H9 (cell line): Measurements from ENCODE around the gene DSTYK. TPM values are rescaled to one million over a fixed set of nuclear protein-coding genes. Genes with fewer than 3 reads are reported as not detected.

Source experiments
- DNase-seq: peaks from one replicate; pipeline ENCODE4 v3.0.0-alpha.2; 2017
- H2AFZ ChIP-seq: one replicate; pipeline ENCODE4 v1.6.1; 2013; ENCODE audit warnings: mild to moderate bottlenecking, low read length, control low read depth, moderate library complexity
- H2AK5ac ChIP-seq: 2 replicates; pipeline ENCODE4 v1.6.1; 2013; ENCODE audit warnings: low read length, control low read depth, mixed read lengths; ENCODE audit not compliant: insufficient read length
- H2BK120ac ChIP-seq: one replicate; pipeline ENCODE4 v1.6.1; 2013; ENCODE audit warnings: low read depth, mild to moderate bottlenecking, low read length, control low read depth, inconsistent platforms; ENCODE audit not compliant: poor library complexity, severe bottlenecking
- H2BK12ac ChIP-seq: 2 replicates; pipeline ENCODE4 v1.6.1; 2013; ENCODE audit warnings: low read length, control low read depth, mixed read lengths, low read depth; ENCODE audit not compliant: insufficient read length
- H2BK15ac ChIP-seq: 2 replicates; pipeline ENCODE4 v1.6.1; 2013; ENCODE audit warnings: low read depth, low read length, control low read depth
- H2BK20ac ChIP-seq: one replicate; pipeline ENCODE4 v1.6.1; 2013; ENCODE audit warnings: low read depth, mild to moderate bottlenecking, low read length, control low read depth, inconsistent platforms; ENCODE audit not compliant: poor library complexity, severe bottlenecking
- H2BK5ac ChIP-seq: 2 replicates; pipeline ENCODE4 v1.6.1; 2013; ENCODE audit warnings: low read length, control low read depth, mixed read lengths; ENCODE audit not compliant: insufficient read length
- H3K14ac ChIP-seq: 2 replicates; pipeline ENCODE4 v1.6.1; 2013; ENCODE audit warnings: low read length, control low read depth; ENCODE audit not compliant: insufficient read depth
- H3K18ac ChIP-seq: 2 replicates; pipeline ENCODE4 v1.6.1; 2013; ENCODE audit warnings: low read depth, mild to moderate bottlenecking, mixed read lengths, low read length, control low read depth; ENCODE audit not compliant: insufficient read length
- H3K23ac ChIP-seq: 2 replicates; pipeline ENCODE4 v1.6.1; 2013; ENCODE audit warnings: low read length, control low read depth, mixed read lengths, low read depth; ENCODE audit not compliant: insufficient read length
- H3K23me2 ChIP-seq: 2 replicates; pipeline ENCODE4 v1.6.1; 2013; ENCODE audit warnings: low read depth, mild to moderate bottlenecking, mixed read lengths, low read length, control low read depth; ENCODE audit not compliant: insufficient read length, poor library complexity, severe bottlenecking
- H3K27ac ChIP-seq: 2 replicates; pipeline ENCODE4 v1.5.1; 2013; ENCODE audit warnings: low read length, control low read depth, mixed read lengths, low read depth; ENCODE audit not compliant: insufficient read length
- H3K27me3 ChIP-seq: 2 replicates; pipeline ENCODE4 v1.6.1; 2013; ENCODE audit warnings: low read length, control low read depth, inconsistent platforms; ENCODE audit not compliant: insufficient read depth
- H3K4ac ChIP-seq: 2 replicates; pipeline ENCODE4 v1.6.1; 2013; ENCODE audit warnings: low read depth, mild to moderate bottlenecking, control low read depth, inconsistent platforms, low read length, moderate library complexity
- H3K4me1 ChIP-seq: 2 replicates; pipeline ENCODE4 v1.6.1; 2013; ENCODE audit warnings: low read length, control low read depth, inconsistent platforms; ENCODE audit not compliant: insufficient read depth
- H3K4me2 ChIP-seq: 2 replicates; pipeline ENCODE4 v1.6.1; 2013; ENCODE audit warnings: low read length, control low read depth, mixed read lengths; ENCODE audit not compliant: insufficient read length, insufficient read depth
- H3K56ac ChIP-seq: 2 replicates; pipeline ENCODE4 v1.6.1; 2013; ENCODE audit warnings: low read depth, mild to moderate bottlenecking, mixed read lengths, low read length, control low read depth; ENCODE audit not compliant: insufficient read length
- H3K79me1 ChIP-seq: 2 replicates; pipeline ENCODE4 v1.6.1; 2013; ENCODE audit warnings: low read depth, mild to moderate bottlenecking, moderate library complexity, low read length, control low read depth, inconsistent platforms; ENCODE audit not compliant: insufficient read depth, poor library complexity, severe bottlenecking
- H3K79me2 ChIP-seq: 2 replicates; pipeline ENCODE4 v1.6.1; 2013; ENCODE audit warnings: low read length, control low read depth, inconsistent platforms; ENCODE audit not compliant: insufficient read depth
- H3K9ac ChIP-seq: 2 replicates; pipeline ENCODE4 v1.6.1; 2013; ENCODE audit warnings: low read length, control low read depth, mixed read lengths; ENCODE audit not compliant: insufficient read length; ENCODE audit errors: extremely low read depth
- H3K9me3 ChIP-seq: one replicate; pipeline ENCODE4 v1.6.1; 2013; ENCODE audit warnings: low read depth, low read length, inconsistent platforms; ENCODE audit not compliant: control insufficient read depth
- H3T11ph ChIP-seq: one replicate; pipeline ENCODE4 v1.6.1; 2013; ENCODE audit warnings: mild to moderate bottlenecking, low read length, control low read depth, inconsistent platforms
- H4K20me1 ChIP-seq: one replicate; pipeline ENCODE4 v1.6.1; 2013; ENCODE audit not compliant: control insufficient read depth, insufficient read length, insufficient read depth
- H4K5ac ChIP-seq: 2 replicates; pipeline ENCODE4 v1.6.1; 2013; ENCODE audit warnings: low read depth, mild to moderate bottlenecking, mixed read lengths, low read length, control low read depth; ENCODE audit not compliant: insufficient read length
- H4K8ac ChIP-seq: replicated peaks from 2 replicates; pipeline ENCODE4 v1.6.1; 2013; ENCODE audit warnings: low read length, control low read depth, mixed read lengths, low read depth; ENCODE audit not compliant: insufficient read length
- H4K91ac ChIP-seq: 2 replicates; pipeline ENCODE4 v1.6.1; 2013; ENCODE audit warnings: low read depth, mild to moderate bottlenecking, moderate library complexity, mixed read lengths, low read length, control low read depth; ENCODE audit not compliant: insufficient read length
- H3K27ac Mint-ChIP-seq, 3 experiments: 2 replicates in 2 of 3; 3 replicates in 1 of 3; pipeline ENCODE4 v1.8.0; 2020 to 2021; ENCODE audit warnings: mixed read lengths in 3 of 3, mild to moderate bottlenecking in 1 of 3, moderate library complexity in 1 of 3
- H3K27me3 Mint-ChIP-seq: 2 replicates; pipeline ENCODE4 v1.8.0; 2021; ENCODE audit warnings: low read depth, mild to moderate bottlenecking, moderate library complexity, mixed read lengths
- H3K36me3 Mint-ChIP-seq, 3 experiments: 2 replicates in 2 of 3; 3 replicates in 1 of 3; pipeline ENCODE4 v1.8.0; 2020 to 2021; ENCODE audit warnings: low read depth in 3 of 3, mixed read lengths in 3 of 3; ENCODE audit not compliant: insufficient read depth in 1 of 3
- H3K4me1 Mint-ChIP-seq, 2 experiments: 2 replicates each; pipeline ENCODE4 v1.8.0; 2020; ENCODE audit warnings: mixed read lengths in 2 of 2
- H3K4me3 Mint-ChIP-seq, 2 experiments: 2 replicates in 1 of 2; 3 replicates in 1 of 2; pipeline ENCODE4 v1.8.0; 2020 to 2021; ENCODE audit warnings: mild to moderate bottlenecking in 2 of 2, mixed read lengths in 2 of 2, moderate library complexity in 1 of 2
- H3K9me3 Mint-ChIP-seq, 2 experiments: 2 replicates in 1 of 2; 3 replicates in 1 of 2; pipeline ENCODE4 v1.8.0; 2020; ENCODE audit warnings: mild to moderate bottlenecking in 2 of 2, mixed read lengths in 2 of 2, moderate library complexity in 1 of 2
- WGBS: extraction: QIAGEN DNeasy Blood & Tissue Kit; methylation state at CpG from one replicate; pipeline ENCODE4 v1.1.7; 2013; ENCODE audit warnings: missing lambda C conversion rate, low lambda C conversion rate, mixed read lengths; ENCODE audit not compliant: insufficient read length; ENCODE audit errors: extremely low coverage; 5-methylcytosine and 5-hydroxymethylcytosine counted together
- total RNA-seq: library from RNA; stranded (reverse); gene quantifications from 2 replicates; pipeline ENCODE4 v1.2.1, GENCODE V29; 2021
- TF ChIP-seq, protein P1 (sequence below): fragments of 200-600 bp; sonication (generic); conservative IDR thresholded peaks from 3 replicates; pipeline ENCODE4 v1.8.0; 2021; ENCODE audit warnings: antibody characterized with exemption, mild to moderate bottlenecking

The DSTYK gene
- total RNA-seq, 1 experiment from 2014 or later: 8.5 TPM

DNA sequence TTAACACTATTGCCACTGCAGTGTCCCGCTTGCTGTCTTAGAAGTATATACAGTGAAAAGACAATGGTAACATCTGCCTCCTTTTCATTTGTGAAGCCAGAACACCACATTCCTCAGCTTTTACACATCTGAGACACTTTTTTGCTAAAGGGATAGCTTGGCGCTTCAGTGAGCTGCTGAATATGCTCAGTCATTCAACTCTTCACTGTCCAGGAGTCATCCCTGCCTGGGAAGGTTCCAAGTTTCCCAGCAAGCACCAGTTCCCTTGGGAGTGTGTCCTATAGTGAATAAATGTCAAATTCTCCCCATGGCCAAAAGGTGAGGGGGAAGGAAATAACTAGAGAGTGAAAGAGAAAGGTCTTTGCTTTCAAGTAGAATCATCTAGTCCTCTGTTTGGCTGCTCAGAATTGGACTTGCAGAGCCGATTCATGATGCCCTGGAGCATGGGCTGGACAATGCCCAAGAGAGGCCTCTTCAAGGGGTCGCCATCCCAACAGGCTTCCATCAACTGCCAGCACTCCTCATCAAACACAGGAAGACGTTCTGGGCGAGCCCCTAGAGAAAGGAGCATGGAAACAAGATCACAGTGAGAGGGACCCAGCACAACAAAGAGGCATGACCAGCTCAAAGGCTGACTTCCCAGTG lies 64.2 kb downstream of the DSTYK start:
- Histone ChIP-seq H3K79me2 (no peaks in the 10 kb centered on the region), H3K4me2 (no peak overlapping the region), H2BK20ac (no peak overlapping the region), H3K23ac (no peak overlapping the region), H2BK15ac (no peak overlapping the region), H4K20me1 (no peaks in the 10 kb centered on the region), H4K91ac (no peak overlapping the region), H3K14ac (no peak overlapping the region), H3T11ph (no peak overlapping the region), H2BK5ac (no peak overlapping the region), H3K18ac (no peak overlapping the region), H2AK5ac (no peak overlapping the region), H2BK120ac (no peak overlapping the region), H3K27ac (no peak overlapping the region), H3K23me2 (no peaks in the 10 kb centered on the region), H3K79me1 (no peaks in the 10 kb centered on the region), H3K4ac (no peak overlapping the region), H3K9me3 (no peaks in the 10 kb centered on the region), H2AFZ (no peak overlapping the region), H3K9ac (no peak overlapping the region), H3K56ac (no peak overlapping the region), H4K8ac (no peak overlapping the region), H3K27me3 (no peaks in the 10 kb centered on the region), H3K4me1 (no peaks in the 10 kb centered on the region), H2BK12ac (no peak overlapping the region), H4K5ac (no peak overlapping the region)
- Mint-ChIP-seq H3K9me3 (no peaks in the 10 kb centered on the region), H3K27me3 (no peaks in the 10 kb centered on the region), H3K4me1 (peaks cover 18 to 23% of the 10 kb centered on the region in 2 experiments), H3K4me3 (no peak overlapping the region), H3K36me3 (peaks cover 11 to 32% (median 23%) of the 10 kb centered on the region in 3 experiments), H3K27ac (peak overlapping the region in 2 of 3 experiments; percentile 65 to 90; a peak in 3 of 7 replicates)
- WGBS: no CpG with 5 or more reads among the region's 6 CpGs
- TF ChIP-seq, protein P1, sequence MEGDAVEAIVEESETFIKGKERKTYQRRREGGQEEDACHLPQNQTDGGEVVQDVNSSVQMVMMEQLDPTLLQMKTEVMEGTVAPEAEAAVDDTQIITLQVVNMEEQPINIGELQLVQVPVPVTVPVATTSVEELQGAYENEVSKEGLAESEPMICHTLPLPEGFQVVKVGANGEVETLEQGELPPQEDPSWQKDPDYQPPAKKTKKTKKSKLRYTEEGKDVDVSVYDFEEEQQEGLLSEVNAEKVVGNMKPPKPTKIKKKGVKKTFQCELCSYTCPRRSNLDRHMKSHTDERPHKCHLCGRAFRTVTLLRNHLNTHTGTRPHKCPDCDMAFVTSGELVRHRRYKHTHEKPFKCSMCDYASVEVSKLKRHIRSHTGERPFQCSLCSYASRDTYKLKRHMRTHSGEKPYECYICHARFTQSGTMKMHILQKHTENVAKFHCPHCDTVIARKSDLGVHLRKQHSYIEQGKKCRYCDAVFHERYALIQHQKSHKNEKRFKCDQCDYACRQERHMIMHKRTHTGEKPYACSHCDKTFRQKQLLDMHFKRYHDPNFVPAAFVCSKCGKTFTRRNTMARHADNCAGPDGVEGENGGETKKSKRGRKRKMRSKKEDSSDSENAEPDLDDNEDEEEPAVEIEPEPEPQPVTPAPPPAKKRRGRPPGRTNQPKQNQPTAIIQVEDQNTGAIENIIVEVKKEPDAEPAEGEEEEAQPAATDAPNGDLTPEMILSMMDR: no peak
- no peak for DNase-seq
